Measurements from ENCODE around the gene SECISBP2L.
"Not testable (repeated sequence)": the region's sequence is repeated elsewhere in the genome, so short reads cannot be mapped to it uniquely, and the experiment has no call there.

SECISBP2L gene

GRCh38 chr15:49046220-49047102, at the start of gene SECISBP2L:
Gene SECISBP2L, minus strand, starts transcription at chr15:49046446. Its CDS starts 147 bp downstream, at chr15:49046299.
- DNase-seq: peak; percentile 70 to 95 (median 90)

- no peak for DNase-seq
Observed at GRCh38 chr15:49094923-49095322, 48.7 kb upstream of the SECISBP2L start.

- DNase-seq: no peak
Observed at GRCh38 chr15:49093252-49094105, 47.2 kb upstream of the SECISBP2L start.

- DNase-seq: peak in 3 of 14 donors; percentile 13 to 41 (median 23)
Observed at GRCh38 chr15:49088996-49089395, 42.8 kb upstream of the SECISBP2L start.

GRCh38 chr15:49085696-49086459, 39.6 kb upstream of the SECISBP2L start:
- DNase-seq: peak in 2 of 14 donors; percentile 6 to 51

GRCh38 chr15:49084285-49084570, 38.0 kb upstream of the SECISBP2L start:
- no peak for DNase-seq

- DNase-seq: no peak
Observed at GRCh38 chr15:49083401-49084284, 37.4 kb upstream of the SECISBP2L start.

- no peak for DNase-seq
Observed at GRCh38 chr15:49082960-49083359, 36.7 kb upstream of the SECISBP2L start.

- no peak for DNase-seq
Observed at GRCh38 chr15:49079340-49080039, 33.2 kb upstream of the SECISBP2L start.

- no peak for DNase-seq
Observed at GRCh38 chr15:49075881-49076280, 29.6 kb upstream of the SECISBP2L start.

GRCh38 chr15:49074589-49075287, 28.5 kb upstream of the SECISBP2L start:
- not testable (repeated sequence) for DNase-seq

- DNase-seq: no peak
Observed at GRCh38 chr15:49066372-49066771, 20.1 kb upstream of the SECISBP2L start.

GRCh38 chr15:49064884-49065283, 18.6 kb upstream of the SECISBP2L start:
- no peak for DNase-seq

GRCh38 chr15:49064281-49064653, 18.0 kb upstream of the SECISBP2L start:
- no peak for DNase-seq

GRCh38 chr15:49063402-49064280, 17.4 kb upstream of the SECISBP2L start:
- no peak for DNase-seq

GRCh38 chr15:49062900-49063299, 16.7 kb upstream of the SECISBP2L start:
- DNase-seq: no peak

- DNase-seq: no peak
Observed at GRCh38 chr15:49060710-49061495, 14.7 kb upstream of the SECISBP2L start.

GRCh38 chr15:49059491-49059890, 13.2 kb upstream of the SECISBP2L start:
- no peak for DNase-seq

GRCh38 chr15:49058559-49058958, 12.3 kb upstream of the SECISBP2L start:
- DNase-seq: no peak
